ENCODE measurements around the gene TMEM178B. TPM values are rescaled to one million over a fixed set of nuclear protein-coding genes. Genes with fewer than 3 reads are reported as not detected.

The TMEM178B gene
- total and polyA plus RNA-seq, 2 of the 4 experiments (the other 2 are of a cell fraction): under 0.01 to 0.05 TPM

GRCh38 chr7:141191277-141191676 lies 117.4 kb downstream of the TMEM178B start:
- in situ Hi-C loops (cut with MboI; ENCODE audit: low sequenced_read_pairs) (no loop called here), intact Hi-C loops (cut with micrococcal nuclease) (no loop called here), dilution Hi-C loops (cut with HindIII; ENCODE audit: low sequenced_read_pairs, unreplicated experiment) (no loop called here)
- peaks cover 7% of the 10 kb centered on the region; the same call in 1 of the 2 replicates for H3K9me3 ChIP-seq (ENCODE audit: control insufficient read depth, insufficient read depth, low read length)
- H2AK9ac ChIP-seq (replicated peaks; ENCODE audit: low read depth, low read length, poor library complexity): no peak overlapping the region
- no peak overlapping the region for H2BK120ac ChIP-seq (ENCODE audit: low read depth, low read length)
- H3K4me3 ChIP-seq (ENCODE audit: insufficient read depth, low read depth, low read length): no peak overlapping the region
- no peak overlapping the region for H3K56ac ChIP-seq (ENCODE audit: extremely low read depth, insufficient read depth, low read length)
- no peak for TF ChIP-seq USF2 (IDR thresholded peaks at IDR 0.05; ENCODE audit: low read depth, low read length)
- TF ChIP-seq CHD1 (IDR thresholded peaks at IDR 0.05; ENCODE audit: low read depth, low read length): no peak
- no peak overlapping the region for H2BK20ac ChIP-seq (ENCODE audit: low read depth, low read length)
- H4K20me1 ChIP-seq (ENCODE audit: insufficient read depth, low read length): no peaks in the 10 kb centered on the region
- WGBS, 2 experiments (ENCODE audit: extremely low coverage in 2 of 2, insufficient read length in 1 of 2): no CpG with 5 or more reads among the region's 3 CpGs
- H2AK5ac ChIP-seq (ENCODE audit: low read depth, low read length): no peak overlapping the region
- no peak for DNase-seq
- H3K79me1 ChIP-seq (ENCODE audit: low read depth in 1 of 2, low read length in 2 of 2): no peaks in the 10 kb centered on the region
- H3K27ac ChIP-seq (ENCODE audit: insufficient read depth, low read length): no peak overlapping the region
- no peak for ATAC-seq (ENCODE audit: low read depth)
- H2AFZ ChIP-seq (replicated peaks; ENCODE audit: low read length, poor library complexity): no peak overlapping the region
- no peaks in the 10 kb centered on the region for H3K9me1 ChIP-seq (ENCODE audit: insufficient read depth, low read length)
- no peaks in the 10 kb centered on the region for H3K36me3 ChIP-seq (ENCODE audit: control insufficient read depth, insufficient read depth, low read length)
- H3K14ac ChIP-seq (replicated peaks; ENCODE audit: low read depth, low read length): no peak overlapping the region
- no peak overlapping the region for H4K91ac ChIP-seq (ENCODE audit: insufficient read depth, low read depth, low read length)
- no peaks in the 10 kb centered on the region for H3K27me3 ChIP-seq (ENCODE audit: control insufficient read depth, insufficient read depth, low read length)
- H2BK5ac ChIP-seq (ENCODE audit: low read depth, low read length, poor library complexity, severe bottlenecking): no peak overlapping the region
- H3K4ac ChIP-seq (ENCODE audit: low read depth, low read length): no peak overlapping the region
- CTCF ChIA-PET: no interaction called here
- no peak overlapping the region for H3K23ac ChIP-seq (ENCODE audit: low read depth, low read length)
- no peaks in the 10 kb centered on the region for H3K4me1 ChIP-seq (ENCODE audit: control insufficient read depth, insufficient read depth, low read length)
- no peak overlapping the region for H3K4me2 ChIP-seq (ENCODE audit: low read depth, low read length)
- no TSS peak for BruUV-seq (replicated peaks)
- H4K5ac ChIP-seq (ENCODE audit: low read depth, low read length): no peak overlapping the region
- no peak overlapping the region for H4K8ac ChIP-seq (ENCODE audit: low read depth in 2 of 2, low read length in 2 of 2)
- H2BK15ac ChIP-seq (ENCODE audit: low read depth, low read length): no peak overlapping the region
- no peak overlapping the region for H3K9ac ChIP-seq (ENCODE audit: low read depth, low read length)
- POLR2A ChIA-PET (ENCODE audit: unreplicated experiment): no interaction called here
- H3K18ac ChIP-seq (ENCODE audit: low read depth, low read length): no peak overlapping the region

Measured in IMR-90 (cell line).